VCaP (cell line): ENCODE measurements around the gene CAP2.
"Not testable (repeated sequence)": the region's sequence is repeated elsewhere in the genome, so short reads cannot be mapped to it uniquely, and the experiment has no call there.

ENCODE experiments used
- H3K27ac ChIP-seq: fragments of 450-650 bp; 2 replicates; pipeline ENCODE4 v1.5.1; 2017
- CTCF ChIP-seq: fragments of 450-650 bp; conservative IDR thresholded peaks from 2 replicates; pipeline ENCODE4 v1.5.1; 2017; ENCODE audit warnings: mild to moderate bottlenecking, moderate library complexity

Gene CAP2

GRCh38 chr6:17427062-17427461 is 33.7 kb downstream of the CAP2 start:
- no peak overlapping the region for H3K27ac ChIP-seq
- no peak for TF ChIP-seq CTCF

- no peak overlapping the region for H3K27ac ChIP-seq
- TF ChIP-seq CTCF: no peak
Observed at GRCh38 chr6:17427617-17428016, 34.2 kb downstream of the CAP2 start.

- H3K27ac ChIP-seq: not testable (repeated sequence)
Observed at GRCh38 chr6:17428595-17429120, 35.3 kb downstream of the CAP2 start.

- H3K27ac ChIP-seq: no peak overlapping the region
- TF ChIP-seq CTCF: no peak
Observed at GRCh38 chr6:17429383-17430061, 36.1 kb downstream of the CAP2 start.

- no peak overlapping the region for H3K27ac ChIP-seq
- TF ChIP-seq CTCF: no peak
Observed at GRCh38 chr6:17431581-17431980, 38.2 kb downstream of the CAP2 start.

GRCh38 chr6:17432356-17432755 is 39.0 kb downstream of the CAP2 start:
- TF ChIP-seq CTCF: no peak
- H3K27ac ChIP-seq: no peak overlapping the region

- no peak for TF ChIP-seq CTCF
- no peak overlapping the region for H3K27ac ChIP-seq
Observed at GRCh38 chr6:17439243-17439993, 46.0 kb downstream of the CAP2 start.

GRCh38 chr6:17440811-17441210 is 47.4 kb downstream of the CAP2 start:
- H3K27ac ChIP-seq: not testable (repeated sequence)
